NCI-H2196 treated with DMSO at 0.1 percent for 48 hours (cell line): Measurements from ENCODE around the gene FAHD1.
"Not testable (repeated sequence)": the region's sequence is repeated elsewhere in the genome, so short reads cannot be mapped to it uniquely, and the experiment has no call there.

Source experiments
- DNase-seq: peaks from one replicate; lab custom pipeline; 2025; ENCODE audit not compliant: unreplicated experiment; lab: John Stamatoyannopoulos, UW

FAHD1 gene

GRCh38 chr16:1834096-1834495, 7.1 kb downstream of the FAHD1 start:
- DNase-seq = no peak

- DNase-seq = no peak
Measured at GRCh38 chr16:1839554-1839953, 12.5 kb downstream of the FAHD1 start.

GRCh38 chr16:1845985-1846384, 19.0 kb downstream of the FAHD1 start:
- no peak for DNase-seq

GRCh38 chr16:1846416-1846815, 19.4 kb downstream of the FAHD1 start:
- DNase-seq = no peak

GRCh38 chr16:1850981-1851380, 24.0 kb downstream of the FAHD1 start:
- DNase-seq = no peak

GRCh38 chr16:1851793-1852192, 24.8 kb downstream of the FAHD1 start:
- no peak for DNase-seq

- no peak for DNase-seq
Measured at GRCh38 chr16:1857433-1858097, 30.6 kb downstream of the FAHD1 start.

- DNase-seq = no peak
Measured at GRCh38 chr16:1858189-1858865, 31.3 kb downstream of the FAHD1 start.

GRCh38 chr16:1859650-1860049, 32.6 kb downstream of the FAHD1 start:
- DNase-seq = no peak

GRCh38 chr16:1861730-1862129, 34.7 kb downstream of the FAHD1 start:
- DNase-seq = no peak

- DNase-seq = no peak
Measured at GRCh38 chr16:1862394-1862793, 35.4 kb downstream of the FAHD1 start.

GRCh38 chr16:1863681-1864460, 36.9 kb downstream of the FAHD1 start:
- DNase-seq = peak; percentile 19

- no peak for DNase-seq
Measured at GRCh38 chr16:1865902-1866690, 39.1 kb downstream of the FAHD1 start.

- no peak for DNase-seq
Measured at GRCh38 chr16:1870365-1871082, 43.5 kb downstream of the FAHD1 start.

- no peak for DNase-seq
Measured at GRCh38 chr16:1871974-1872635, 45.1 kb downstream of the FAHD1 start, which contains the start of gene MEIOB. MEIOB (minus strand) TSS chr16:1872164; CDS start chr16:1868175, 3,989 bp downstream.

- DNase-seq = no peak
Measured at GRCh38 chr16:1874854-1875253, 47.8 kb downstream of the FAHD1 start.

GRCh38 chr16:1876066-1876465, 49.1 kb downstream of the FAHD1 start:
- DNase-seq = not testable (repeated sequence)

GRCh38 chr16:1876468-1876867, 49.5 kb downstream of the FAHD1 start:
- no peak for DNase-seq

GRCh38 chr16:1877089-1877488, 50.1 kb downstream of the FAHD1 start:
- no peak for DNase-seq

GRCh38 chr16:1877804-1878203, 50.8 kb downstream of the FAHD1 start:
- DNase-seq = no peak
